Mesodermal cell (in vitro differentiated cells): ENCODE results near the gene MIOS.
"Not testable (repeated sequence)": the region's sequence is repeated elsewhere in the genome, so short reads cannot be mapped to it uniquely, and the experiment has no call there.

Experiments
- H3K27ac ChIP-seq: 2 replicates; pipeline ENCODE4 v1.7.0; 2013; ENCODE audit warnings: mild to moderate bottlenecking, low read depth, low read length, moderate library complexity; ENCODE audit not compliant: severe bottlenecking
- H3K36me3 ChIP-seq: 2 replicates; pipeline ENCODE4 v1.7.1; 2013; ENCODE audit warnings: mild to moderate bottlenecking, low read length, moderate library complexity; ENCODE audit not compliant: control insufficient read depth, insufficient read depth
- H3K4me1 ChIP-seq: one replicate; pipeline ENCODE4 v1.7.1; 2013; ENCODE audit warnings: mild to moderate bottlenecking, low read length; ENCODE audit not compliant: insufficient read depth, control insufficient read depth, poor library complexity, severe bottlenecking
- H3K4me3 ChIP-seq: 2 replicates; pipeline ENCODE4 v1.7.0; 2013; ENCODE audit warnings: low read length, control low read depth, mild to moderate bottlenecking; ENCODE audit not compliant: insufficient read depth, poor library complexity, severe bottlenecking; ENCODE audit errors: extremely low read depth
- H3K9me3 ChIP-seq: 2 replicates; pipeline ENCODE4 v1.7.1; 2013; ENCODE audit warnings: mild to moderate bottlenecking, low read length, moderate library complexity; ENCODE audit not compliant: control insufficient read depth
- WGBS, 2 experiments: methylation state at CpG; one replicate each; pipeline ENCODE4 v1.1.5; 2013; ENCODE audit warnings: missing lambda C conversion rate in 2 of 2; ENCODE audit not compliant: insufficient coverage in 2 of 2; 5-methylcytosine and 5-hydroxymethylcytosine counted together

The MIOS gene

GRCh38 chr7:7647495-7648036 lies 80.9 kb downstream of the MIOS start:
- Histone ChIP-seq H3K4me1 (no peaks in the 10 kb centered on the region), H3K4me3 (no peak overlapping the region), H3K36me3 (no peaks in the 10 kb centered on the region), H3K9me3 (peaks cover 4% of the 10 kb centered on the region), H3K27ac (no peak overlapping the region)
- WGBS, 2 experiments: 67 to 94% methylated on average over 1 to 2 of the region's 6 CpGs

- H3K9me3 ChIP-seq: peaks cover 3% of the 10 kb centered on the region
- no peaks in the 10 kb centered on the region for H3K4me1 ChIP-seq
- no peaks in the 10 kb centered on the region for H3K36me3 ChIP-seq
- no peak overlapping the region for H3K27ac ChIP-seq
- H3K4me3 ChIP-seq: no peak overlapping the region
- WGBS, 2 experiments: 87 to 100% methylated on average over 1 to 2 of the region's 2 CpGs
Observed at GRCh38 chr7:7650682-7651206, 84.1 kb downstream of the MIOS start.

- Histone ChIP-seq H3K9me3 (no peaks in the 10 kb centered on the region), H3K36me3 (no peaks in the 10 kb centered on the region), H3K27ac (no peak overlapping the region), H3K4me3 (no peak overlapping the region), H3K4me1 (no peaks in the 10 kb centered on the region)
- 0% methylated on average over 1 of the region's 3 CpGs; no CpG with 5 or more reads in 1 of the 2 experiments for WGBS, 2 experiments
Observed at GRCh38 chr7:7651479-7651878, 84.8 kb downstream of the MIOS start.

- WGBS, 2 experiments: no CpG with 5 or more reads among the region's 1 CpG
- H3K9me3 ChIP-seq: peaks cover 3% of the 10 kb centered on the region
- no peak overlapping the region for H3K27ac ChIP-seq
- H3K4me1 ChIP-seq: no peaks in the 10 kb centered on the region
- H3K4me3 ChIP-seq: no peak overlapping the region
- no peaks in the 10 kb centered on the region for H3K36me3 ChIP-seq
Observed at GRCh38 chr7:7652798-7653540, 86.3 kb downstream of the MIOS start.

- H3K4me1 ChIP-seq: no peaks in the 10 kb centered on the region
- H3K27ac ChIP-seq: no peak overlapping the region
- no peaks in the 10 kb centered on the region for H3K36me3 ChIP-seq
- H3K9me3 ChIP-seq: peaks cover 3% of the 10 kb centered on the region
- WGBS, 2 experiments: 60% methylated on average over 1 of the region's 3 CpGs; no CpG with 5 or more reads in 1 of the 2 experiments
- no peak overlapping the region for H3K4me3 ChIP-seq
Observed at GRCh38 chr7:7653593-7654187, 87.0 kb downstream of the MIOS start.

GRCh38 chr7:7654964-7655715 lies 88.5 kb downstream of the MIOS start:
- Histone ChIP-seq H3K27ac (no peak overlapping the region), H3K4me1 (no peaks in the 10 kb centered on the region), H3K9me3 (peaks cover 3% of the 10 kb centered on the region), H3K4me3 (no peak overlapping the region), H3K36me3 (no peaks in the 10 kb centered on the region)
- 89 to 100% methylated on average over 1 of the region's 4 CpGs for WGBS, 2 experiments

GRCh38 chr7:7656459-7656858 lies 89.8 kb downstream of the MIOS start:
- not testable (repeated sequence) for H3K4me3 ChIP-seq, H3K9me3 ChIP-seq, H3K27ac ChIP-seq, H3K36me3 ChIP-seq, H3K4me1 ChIP-seq
- no CpG with 5 or more reads among the region's 3 CpGs for WGBS, 2 experiments
